PC-3 (cell line): ENCODE data around the gene SDE2.

Source experiments
- EZH2 ChIP-seq: fragments of 300-600 bp; sonication (generic); IDR thresholded peaks from one replicate; pipeline ENCODE4 v1.6.1; 2017; ENCODE audit warnings: antibody characterized with exemption, mild to moderate bottlenecking, low read length; ENCODE audit not compliant: unreplicated experiment
- EZH2phosphoT487 ChIP-seq: fragments of 300-600 bp; sonication (generic); IDR thresholded peaks from 2 replicates; pipeline ENCODE4 v1.6.1; 2018; ENCODE audit warnings: mild to moderate bottlenecking, antibody characterized with exemption, low read length, borderline replicate concordance
- TF ChIP-seq, protein P1 (sequence below): fragments of 300-600 bp; sonication (generic); conservative IDR thresholded peaks from 2 replicates; pipeline ENCODE4 v1.5.1; 2017; ENCODE audit warnings: antibody characterized with exemption, low read depth, mild to moderate bottlenecking, low read length

- TF ChIP-seq, protein P1, sequence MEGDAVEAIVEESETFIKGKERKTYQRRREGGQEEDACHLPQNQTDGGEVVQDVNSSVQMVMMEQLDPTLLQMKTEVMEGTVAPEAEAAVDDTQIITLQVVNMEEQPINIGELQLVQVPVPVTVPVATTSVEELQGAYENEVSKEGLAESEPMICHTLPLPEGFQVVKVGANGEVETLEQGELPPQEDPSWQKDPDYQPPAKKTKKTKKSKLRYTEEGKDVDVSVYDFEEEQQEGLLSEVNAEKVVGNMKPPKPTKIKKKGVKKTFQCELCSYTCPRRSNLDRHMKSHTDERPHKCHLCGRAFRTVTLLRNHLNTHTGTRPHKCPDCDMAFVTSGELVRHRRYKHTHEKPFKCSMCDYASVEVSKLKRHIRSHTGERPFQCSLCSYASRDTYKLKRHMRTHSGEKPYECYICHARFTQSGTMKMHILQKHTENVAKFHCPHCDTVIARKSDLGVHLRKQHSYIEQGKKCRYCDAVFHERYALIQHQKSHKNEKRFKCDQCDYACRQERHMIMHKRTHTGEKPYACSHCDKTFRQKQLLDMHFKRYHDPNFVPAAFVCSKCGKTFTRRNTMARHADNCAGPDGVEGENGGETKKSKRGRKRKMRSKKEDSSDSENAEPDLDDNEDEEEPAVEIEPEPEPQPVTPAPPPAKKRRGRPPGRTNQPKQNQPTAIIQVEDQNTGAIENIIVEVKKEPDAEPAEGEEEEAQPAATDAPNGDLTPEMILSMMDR: no peak
- TF ChIP-seq EZH2phosphoT487 (no peak), EZH2 (no peak)
Measured at GRCh38 chr1:226001963-226002666, 3.0 kb upstream of the SDE2 start.
